ENCODE results near the gene GMNN.
A peak's percentile ranks its signal among the peaks of the same experiment; 100 is the strongest.
"Not testable (repeated sequence)": the region's sequence is repeated elsewhere in the genome, so short reads cannot be mapped to it uniquely, and the experiment has no call there.

The GMNN gene

DNA sequence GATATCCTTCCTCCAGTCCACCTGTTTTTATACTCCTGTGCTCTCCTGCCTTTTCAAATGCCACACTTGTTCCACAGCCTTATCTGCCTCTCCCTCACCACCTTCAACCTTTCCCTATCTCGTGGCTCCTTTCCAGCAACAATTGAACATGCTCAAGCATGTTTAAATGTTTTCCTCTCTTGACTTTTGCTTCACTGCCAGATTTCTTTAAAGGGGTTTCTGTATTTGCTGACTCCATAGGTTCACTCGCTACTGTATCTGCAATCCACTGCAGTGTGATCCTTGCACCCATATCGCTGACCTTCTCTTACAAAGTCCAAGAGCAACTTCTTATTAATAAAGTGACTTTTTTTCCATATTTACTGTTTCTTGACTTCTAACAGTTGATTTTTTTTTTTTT is 11.2 kb upstream of the GMNN start:
- H3K4me3 ChIP-seq (ENCODE audit: low read length): no peak overlapping the region
- DNase-seq (ENCODE audit: low read depth): no peak
- TF ChIP-seq, protein P1, sequence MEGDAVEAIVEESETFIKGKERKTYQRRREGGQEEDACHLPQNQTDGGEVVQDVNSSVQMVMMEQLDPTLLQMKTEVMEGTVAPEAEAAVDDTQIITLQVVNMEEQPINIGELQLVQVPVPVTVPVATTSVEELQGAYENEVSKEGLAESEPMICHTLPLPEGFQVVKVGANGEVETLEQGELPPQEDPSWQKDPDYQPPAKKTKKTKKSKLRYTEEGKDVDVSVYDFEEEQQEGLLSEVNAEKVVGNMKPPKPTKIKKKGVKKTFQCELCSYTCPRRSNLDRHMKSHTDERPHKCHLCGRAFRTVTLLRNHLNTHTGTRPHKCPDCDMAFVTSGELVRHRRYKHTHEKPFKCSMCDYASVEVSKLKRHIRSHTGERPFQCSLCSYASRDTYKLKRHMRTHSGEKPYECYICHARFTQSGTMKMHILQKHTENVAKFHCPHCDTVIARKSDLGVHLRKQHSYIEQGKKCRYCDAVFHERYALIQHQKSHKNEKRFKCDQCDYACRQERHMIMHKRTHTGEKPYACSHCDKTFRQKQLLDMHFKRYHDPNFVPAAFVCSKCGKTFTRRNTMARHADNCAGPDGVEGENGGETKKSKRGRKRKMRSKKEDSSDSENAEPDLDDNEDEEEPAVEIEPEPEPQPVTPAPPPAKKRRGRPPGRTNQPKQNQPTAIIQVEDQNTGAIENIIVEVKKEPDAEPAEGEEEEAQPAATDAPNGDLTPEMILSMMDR (conservative IDR thresholded peaks at IDR 0.05; ENCODE audit: low read length): no peak

GRCh38 chr6:24764833-24765828 is 9.6 kb upstream of the GMNN start:
- not testable (repeated sequence) for H3K4me3 ChIP-seq (ENCODE audit: low read length); DNase-seq (ENCODE audit: low read depth)

- not testable (repeated sequence) for DNase-seq (ENCODE audit: low read depth); H3K4me3 ChIP-seq (ENCODE audit: low read length)
These were observed 8.8 kb upstream of the GMNN start for GRCh38 chr6:24765968-24766367.

- no peak overlapping the region for H3K4me3 ChIP-seq (ENCODE audit: low read length)
- DNase-seq (ENCODE audit: low read depth): peak; percentile 54
- TF ChIP-seq, protein P1 (conservative IDR thresholded peaks at IDR 0.05; ENCODE audit: low read length): peak; percentile 60
These were observed 7.9 kb upstream of the GMNN start for GRCh38 chr6:24766680-24767462.

- TF ChIP-seq, protein P1 (conservative IDR thresholded peaks at IDR 0.05; ENCODE audit: low read length): no peak
- DNase-seq (ENCODE audit: low read depth): peak; percentile 87
- no peak overlapping the region for H3K4me3 ChIP-seq (ENCODE audit: low read length)
These were observed 6.4 kb upstream of the GMNN start for GRCh38 chr6:24768361-24768760.

- DNase-seq (ENCODE audit: low read depth): peak; percentile 65
- TF ChIP-seq, protein P1 (conservative IDR thresholded peaks at IDR 0.05; ENCODE audit: low read length): no peak
- H3K4me3 ChIP-seq (ENCODE audit: low read length): peak overlapping the region; percentile 100
These were observed 852 bp downstream of the GMNN start for GRCh38 chr6:24775520-24776058.

DNA sequence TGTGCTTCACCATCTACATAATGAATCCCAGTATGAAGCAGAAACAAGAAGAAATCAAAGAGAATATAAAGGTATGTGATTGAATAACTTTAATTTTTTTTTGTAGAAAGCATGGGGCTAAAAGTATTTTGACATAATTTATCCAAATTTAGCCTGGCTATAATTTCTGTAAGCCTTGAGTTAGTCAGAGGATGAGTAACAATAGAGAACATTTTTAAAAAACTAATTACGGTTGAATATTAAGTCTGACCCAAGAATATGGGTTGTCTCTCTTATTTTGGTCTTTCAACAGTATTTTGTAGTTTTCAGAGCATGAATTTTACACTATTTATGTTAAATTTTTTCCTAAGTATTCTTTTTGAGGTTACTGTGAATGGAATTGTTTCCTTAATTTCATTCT is 2.5 kb downstream of the GMNN start:
- TF ChIP-seq, protein P1 (conservative IDR thresholded peaks at IDR 0.05; ENCODE audit: low read length): no peak
- H3K4me3 ChIP-seq (ENCODE audit: low read length): no peak overlapping the region
- no peak for DNase-seq (ENCODE audit: low read depth)

All from AG10803 (cell line).